ENCODE measurements around the gene EFCAB9.

- no peak for TF ChIP-seq CTCF (IDR thresholded peaks at IDR 0.05)
- no peak for TF ChIP-seq EHMT2 (IDR thresholded peaks at IDR 0.05; ENCODE audit: low read depth)
- TF ChIP-seq NPAS2 (CRISPR knock-in tag; IDR thresholded peaks at IDR 0.05; ENCODE audit: borderline replicate concordance), result no peak
- TF ChIP-seq RAD21 (conservative IDR thresholded peaks at IDR 0.05 in 1 of 2, IDR thresholded peaks at IDR 0.05 in 1 of 2), result no peak
- no peak for TF ChIP-seq CHD4 (IDR thresholded peaks at IDR 0.05; ENCODE audit: borderline replicate concordance)
- TF ChIP-seq FOSB (CRISPR knock-in tag; IDR thresholded peaks at IDR 0.05), result no peak
- TF ChIP-seq ESRRA (IDR thresholded peaks at IDR 0.05; ENCODE audit: borderline replicate concordance, low read length), result no peak
- no peak for TF ChIP-seq RNF2 (IDR thresholded peaks at IDR 0.05; ENCODE audit: borderline replicate concordance, low read depth)
- TF ChIP-seq ZNF302 (CRISPR knock-in tag; IDR thresholded peaks at IDR 0.05), result no peak
- no peak for TF ChIP-seq PBX3 (IDR thresholded peaks at IDR 0.05)
- no peak for TF ChIP-seq POLR2A (IDR thresholded peaks at IDR 0.05; ENCODE audit: low read length)
- TF ChIP-seq CHD2 (IDR thresholded peaks at IDR 0.05; ENCODE audit: low read length, partially characterized antibody), result no peak
- no peak for TF ChIP-seq ELK1 (IDR thresholded peaks at IDR 0.05; ENCODE audit: low read depth, low read length)
These were observed 42.1 kb downstream of the EFCAB9 start for GRCh38 chr5:172235827-172236736.
